Gastroesophageal sphincter (tissue), 3 donors: Measurements from ENCODE around the gene FETUB.

Experiments
- POLR2AphosphoS5 ChIP-seq: sonication (generic); formaldehyde crosslinking; IDR thresholded peaks from one replicate; pipeline ENCODE4 v1.6.1; 2017; ENCODE audit warnings: antibody characterized with exemption
- TF ChIP-seq, protein P1 (sequence below), 4 experiments: fragments of 200-600 bp in 2 of 4; fragments of 450-650 bp in 2 of 4; sonication (generic) in 1 of 4; IDR thresholded peaks; one replicate each; pipeline ENCODE4 v1.5.1; 2017 to 2019; ENCODE audit warnings: antibody characterized with exemption in 4 of 4, mild to moderate bottlenecking in 2 of 4, moderate library complexity in 2 of 4

DNA sequence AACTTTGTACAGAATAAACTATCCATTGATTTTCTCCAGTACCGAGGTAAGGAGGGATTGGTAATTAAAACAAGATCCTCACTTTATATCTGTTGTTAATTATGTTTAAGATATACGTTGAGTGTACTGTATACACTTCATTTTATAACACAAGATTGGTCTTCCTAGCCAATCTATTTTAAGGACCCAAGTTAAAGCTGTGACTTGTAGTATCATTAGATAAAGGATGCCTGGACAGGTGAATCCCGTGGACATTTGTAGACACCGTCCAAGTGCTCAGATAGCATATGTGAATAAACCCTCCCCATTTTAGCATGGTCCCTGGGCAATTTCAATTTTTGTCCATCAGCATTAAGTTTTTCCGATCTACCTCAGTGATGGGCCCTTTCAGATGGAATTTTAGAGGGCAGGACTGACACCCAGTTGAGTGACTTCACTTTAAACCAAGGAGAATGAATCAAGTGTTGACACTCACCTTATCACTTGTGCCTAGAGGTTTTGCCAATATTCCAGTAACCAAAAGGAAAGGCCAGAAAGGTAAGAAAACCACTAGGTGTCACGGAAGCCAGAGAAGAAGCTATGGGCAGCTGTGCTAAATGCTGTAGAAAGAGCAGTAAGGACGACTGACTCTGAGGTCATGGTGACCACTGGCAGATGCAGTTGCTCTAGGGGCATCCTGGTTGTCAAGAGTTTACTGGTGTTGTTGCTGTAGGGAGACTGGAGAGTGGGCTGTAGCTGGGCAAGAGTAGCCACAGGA, 18.1 kb upstream of the FETUB start:
- TF ChIP-seq, protein P1, sequence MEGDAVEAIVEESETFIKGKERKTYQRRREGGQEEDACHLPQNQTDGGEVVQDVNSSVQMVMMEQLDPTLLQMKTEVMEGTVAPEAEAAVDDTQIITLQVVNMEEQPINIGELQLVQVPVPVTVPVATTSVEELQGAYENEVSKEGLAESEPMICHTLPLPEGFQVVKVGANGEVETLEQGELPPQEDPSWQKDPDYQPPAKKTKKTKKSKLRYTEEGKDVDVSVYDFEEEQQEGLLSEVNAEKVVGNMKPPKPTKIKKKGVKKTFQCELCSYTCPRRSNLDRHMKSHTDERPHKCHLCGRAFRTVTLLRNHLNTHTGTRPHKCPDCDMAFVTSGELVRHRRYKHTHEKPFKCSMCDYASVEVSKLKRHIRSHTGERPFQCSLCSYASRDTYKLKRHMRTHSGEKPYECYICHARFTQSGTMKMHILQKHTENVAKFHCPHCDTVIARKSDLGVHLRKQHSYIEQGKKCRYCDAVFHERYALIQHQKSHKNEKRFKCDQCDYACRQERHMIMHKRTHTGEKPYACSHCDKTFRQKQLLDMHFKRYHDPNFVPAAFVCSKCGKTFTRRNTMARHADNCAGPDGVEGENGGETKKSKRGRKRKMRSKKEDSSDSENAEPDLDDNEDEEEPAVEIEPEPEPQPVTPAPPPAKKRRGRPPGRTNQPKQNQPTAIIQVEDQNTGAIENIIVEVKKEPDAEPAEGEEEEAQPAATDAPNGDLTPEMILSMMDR (IDR thresholded peaks at IDR 0.05): no peak
- TF ChIP-seq POLR2AphosphoS5: no peak
